GM19351 (cell line): Measurements from ENCODE around the gene RTRAF.
A peak's percentile ranks its signal among the peaks of the same experiment; 100 is the strongest.

Experiments
- ATAC-seq: cut with Tn5 transposase; IDR thresholded peaks from one replicate; pipeline ENCODE4 v1.9.1; 2021; ENCODE audit warnings: mild to moderate bottlenecking, moderate library complexity; ENCODE audit not compliant: unreplicated experiment

The RTRAF gene

GRCh38 chr14:52020161-52020714, 30.9 kb downstream of the RTRAF start:
- no peak for ATAC-seq

DNA sequence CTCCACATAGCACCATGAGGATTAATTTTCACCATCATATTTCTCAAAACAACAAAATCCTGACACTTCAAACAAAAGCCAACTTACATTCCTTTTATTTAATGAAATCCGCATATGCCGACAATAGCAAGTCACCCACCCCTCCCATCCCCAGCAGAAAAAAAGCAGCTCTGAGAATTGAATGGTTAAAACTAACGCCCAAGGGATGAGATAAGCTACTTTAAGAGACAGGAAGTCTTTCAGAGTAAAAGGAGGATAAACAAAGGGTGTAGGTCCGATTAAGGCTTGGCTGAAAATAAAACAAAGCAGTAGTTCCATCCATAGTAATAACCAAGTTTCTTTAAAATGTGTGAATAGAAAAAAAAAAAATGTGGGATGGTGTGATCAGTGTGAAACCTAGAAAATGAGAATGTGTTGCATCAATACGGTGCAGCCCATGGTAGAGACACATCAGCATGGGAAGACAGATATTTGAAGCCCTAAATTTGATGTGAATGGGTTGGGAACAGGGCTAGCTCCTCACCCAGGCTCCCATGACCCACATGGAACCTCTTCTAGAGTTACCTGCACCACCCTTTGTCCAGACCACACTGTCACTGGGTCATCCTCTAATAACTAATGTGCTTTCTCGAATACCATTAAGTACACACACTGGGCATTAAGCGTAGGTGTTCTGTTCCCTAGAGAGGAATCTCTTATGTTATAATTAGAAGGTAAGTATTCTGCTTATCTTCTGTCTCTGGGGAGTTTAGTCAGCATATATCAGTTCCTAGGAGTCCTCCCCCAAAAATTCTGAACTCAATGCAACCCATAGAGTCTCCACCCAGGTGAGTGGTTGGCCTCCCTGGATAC, 31.7 kb downstream of the RTRAF start:
- ATAC-seq: no peak

DNA sequence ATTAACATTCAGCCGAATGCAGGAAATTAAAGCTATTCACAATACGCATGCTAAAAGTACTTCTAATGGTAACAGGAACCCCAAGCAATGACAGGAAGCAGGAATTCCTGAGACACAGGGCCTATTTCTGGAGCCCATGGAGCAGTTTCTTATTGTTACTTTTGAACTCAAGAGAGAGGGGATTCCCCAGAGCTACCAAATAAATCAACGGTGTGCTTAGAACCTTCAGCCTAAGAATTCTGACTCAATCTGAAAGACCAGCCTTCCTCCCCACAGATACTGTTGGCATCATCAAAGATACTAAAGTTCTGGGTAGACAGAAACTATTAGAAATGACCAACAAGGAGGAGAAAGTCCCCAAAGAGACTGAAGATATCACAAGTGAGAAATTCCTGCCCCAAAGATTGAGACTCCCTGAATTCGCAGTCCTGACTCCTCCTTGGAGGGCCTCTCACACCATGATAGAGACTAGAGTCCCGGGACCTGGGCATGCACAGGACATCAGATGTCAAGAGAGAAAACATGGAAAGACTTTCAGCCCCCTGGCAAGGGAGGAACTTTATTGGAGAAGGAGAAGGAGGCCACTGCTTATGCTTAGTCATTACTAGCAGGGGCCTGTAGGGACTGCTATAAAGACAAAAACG, 32.7 kb downstream of the RTRAF start:
- ATAC-seq: peak; percentile 88

DNA sequence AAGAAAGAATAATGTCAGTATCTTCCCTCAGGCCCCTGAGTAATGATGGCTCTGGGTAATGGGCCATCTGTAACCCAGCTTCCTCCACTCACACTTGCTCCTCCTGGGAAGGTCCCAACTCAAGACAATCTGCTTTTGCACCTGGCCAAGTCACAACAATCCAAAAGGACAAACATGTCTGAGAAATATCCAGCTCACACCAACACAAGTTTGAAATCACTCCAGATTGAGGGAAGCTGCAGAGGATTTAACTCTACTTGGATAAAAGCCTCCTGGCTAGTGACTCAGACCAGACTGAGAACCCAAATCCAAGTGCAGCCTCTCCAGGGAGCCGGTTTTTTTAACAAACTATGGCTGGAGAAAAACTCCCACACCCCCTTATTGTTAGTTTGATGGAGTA, 34.2 kb downstream of the RTRAF start:
- no peak for ATAC-seq

- no peak for ATAC-seq
These were observed 36.0 kb downstream of the RTRAF start for GRCh38 chr14:52025310-52025709.

DNA sequence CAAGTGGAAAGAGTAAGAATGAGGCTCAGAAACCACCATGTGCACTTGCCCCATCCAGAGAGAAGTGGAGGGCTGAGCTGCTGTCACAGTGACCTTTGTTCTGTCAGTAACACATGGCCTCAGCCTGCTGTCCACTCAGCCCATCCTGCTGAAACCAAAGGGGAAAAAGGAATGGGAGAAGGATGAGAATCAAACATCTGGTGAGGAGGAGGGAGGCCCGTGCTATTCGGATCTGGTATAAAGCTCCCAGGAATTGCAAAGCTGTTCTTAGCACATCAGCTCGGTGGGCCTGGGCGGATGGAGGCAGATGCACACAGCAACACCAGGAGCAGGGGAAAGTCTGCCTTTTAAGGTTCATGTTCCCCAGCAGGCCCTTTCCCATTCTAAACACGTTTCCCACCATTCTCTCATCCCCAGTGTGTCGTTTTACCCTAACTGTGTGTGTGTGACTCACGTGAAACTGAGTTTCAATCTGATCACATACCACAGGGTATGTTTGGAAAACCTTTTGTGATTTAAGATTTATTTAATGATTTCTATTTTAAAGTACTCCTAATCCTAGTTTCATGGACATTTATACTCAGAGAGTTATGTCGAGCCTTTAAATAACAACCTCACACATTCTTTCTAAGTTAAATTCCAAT, 36.8 kb downstream of the RTRAF start:
- no peak for ATAC-seq

GRCh38 chr14:52026901-52027300, 37.6 kb downstream of the RTRAF start:
- no peak for ATAC-seq

DNA sequence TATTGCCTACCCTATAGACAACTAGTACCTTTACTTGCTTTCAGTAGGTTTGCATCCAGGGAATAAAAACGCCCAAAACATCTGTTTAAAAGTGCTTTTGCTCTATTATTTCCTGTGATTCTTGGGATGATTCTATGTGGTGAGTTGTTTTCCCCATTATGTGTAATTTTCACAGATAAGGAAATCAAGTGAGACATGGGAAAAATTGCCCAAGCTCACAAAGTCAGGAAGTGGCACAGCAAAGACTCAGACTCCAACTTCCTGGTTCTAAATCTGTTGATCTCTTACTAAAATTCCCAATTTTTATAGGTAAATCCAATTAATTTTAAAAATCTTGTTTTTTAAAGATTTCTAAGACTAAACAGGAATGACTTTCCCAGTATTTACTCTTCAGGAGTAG, 40.5 kb downstream of the RTRAF start:
- no peak for ATAC-seq

DNA sequence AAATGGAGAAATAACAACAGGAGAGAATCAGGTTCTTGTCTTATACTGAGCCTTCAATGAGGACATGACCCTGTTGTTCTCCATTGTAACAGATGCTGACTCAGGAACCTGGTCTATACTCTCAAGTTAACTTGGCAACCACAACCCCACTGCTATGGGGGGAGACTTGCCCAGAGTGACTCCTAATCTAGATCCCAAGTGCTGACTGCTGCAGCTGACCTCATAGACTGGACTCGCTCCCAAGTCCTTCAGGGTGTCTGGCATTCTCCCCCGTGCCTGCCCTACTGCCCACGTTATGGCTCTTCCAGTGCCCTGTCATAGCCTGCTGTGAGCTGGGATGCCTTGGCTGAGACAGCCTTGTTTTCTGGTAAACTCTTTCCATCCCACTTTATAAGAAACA, 42.4 kb downstream of the RTRAF start:
- ATAC-seq: no peak

DNA sequence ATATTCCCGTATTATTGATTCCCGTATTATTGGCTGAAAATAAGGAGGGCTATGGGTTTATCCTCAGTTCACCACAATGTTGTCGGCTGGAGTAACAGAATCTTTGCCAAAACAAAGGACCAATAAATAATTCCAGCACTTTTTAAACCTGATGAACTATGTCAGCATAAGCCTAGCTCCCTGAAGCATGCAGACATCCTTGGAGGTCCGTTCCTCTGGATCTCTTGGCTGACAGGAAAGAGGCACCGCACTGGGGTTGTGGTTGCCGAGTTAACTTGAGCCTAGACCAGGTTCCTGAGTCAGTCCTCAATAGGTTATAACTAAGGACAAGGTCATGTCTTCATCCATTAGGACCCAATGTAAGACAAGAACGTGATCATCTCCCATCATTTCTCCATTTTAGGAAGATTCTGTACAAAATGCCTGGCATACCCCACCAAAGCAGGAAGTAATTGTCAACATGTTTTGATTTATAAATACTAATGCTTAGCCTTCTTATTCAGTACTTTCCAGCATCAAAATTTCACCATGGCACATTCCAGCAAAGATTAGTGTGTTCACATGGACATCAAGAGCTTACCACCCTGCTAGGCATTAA, 43.0 kb downstream of the RTRAF start:
- ATAC-seq: no peak

DNA sequence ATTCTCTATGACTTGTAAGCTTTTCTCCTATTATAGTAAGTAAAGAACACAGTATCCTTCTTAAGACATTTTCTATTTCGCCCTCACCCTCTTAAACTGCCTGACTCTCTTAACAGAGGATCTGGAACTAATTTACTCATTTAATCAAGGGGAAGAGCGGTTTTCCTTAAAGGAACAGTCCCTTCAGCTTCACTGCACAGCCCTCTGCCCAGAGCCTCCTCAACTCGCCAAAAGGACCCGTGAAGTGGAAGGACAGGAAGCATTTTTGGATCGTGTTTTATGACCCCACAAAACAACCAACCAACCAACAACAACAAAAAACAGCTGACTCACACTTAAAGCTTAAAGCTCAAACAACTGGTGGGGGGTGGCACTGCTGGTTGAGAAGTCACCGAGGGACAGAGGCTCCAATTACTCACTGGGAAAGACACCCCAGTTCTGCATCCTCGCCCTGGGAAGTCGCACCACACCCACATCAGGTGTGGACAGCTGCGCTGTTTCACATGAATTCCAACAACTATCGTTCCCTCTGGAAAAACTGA, 43.8 kb downstream of the RTRAF start:
- ATAC-seq: no peak

GRCh38 chr14:52039124-52039815, 49.9 kb downstream of the RTRAF start:
- ATAC-seq: no peak

DNA sequence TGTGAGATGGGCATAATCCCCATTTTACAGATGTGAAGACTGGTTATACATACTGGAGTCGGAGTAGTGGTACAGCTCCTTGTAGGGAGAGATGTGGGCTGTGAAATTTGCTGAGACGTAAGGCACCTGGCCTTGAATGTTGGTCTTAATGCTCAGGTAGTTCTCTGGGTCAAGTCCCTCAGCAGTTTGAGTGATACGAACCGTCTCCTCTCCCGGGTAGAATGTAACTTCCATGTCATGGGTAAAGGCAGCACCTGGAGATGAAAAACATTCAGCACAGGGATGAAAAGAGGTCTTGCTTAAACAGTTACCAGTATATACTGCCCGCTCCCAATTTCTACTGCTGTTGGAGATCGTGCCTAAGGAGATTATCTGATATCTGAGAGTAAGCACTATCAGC, 51.3 kb downstream of the RTRAF start:
- no peak for ATAC-seq

DNA sequence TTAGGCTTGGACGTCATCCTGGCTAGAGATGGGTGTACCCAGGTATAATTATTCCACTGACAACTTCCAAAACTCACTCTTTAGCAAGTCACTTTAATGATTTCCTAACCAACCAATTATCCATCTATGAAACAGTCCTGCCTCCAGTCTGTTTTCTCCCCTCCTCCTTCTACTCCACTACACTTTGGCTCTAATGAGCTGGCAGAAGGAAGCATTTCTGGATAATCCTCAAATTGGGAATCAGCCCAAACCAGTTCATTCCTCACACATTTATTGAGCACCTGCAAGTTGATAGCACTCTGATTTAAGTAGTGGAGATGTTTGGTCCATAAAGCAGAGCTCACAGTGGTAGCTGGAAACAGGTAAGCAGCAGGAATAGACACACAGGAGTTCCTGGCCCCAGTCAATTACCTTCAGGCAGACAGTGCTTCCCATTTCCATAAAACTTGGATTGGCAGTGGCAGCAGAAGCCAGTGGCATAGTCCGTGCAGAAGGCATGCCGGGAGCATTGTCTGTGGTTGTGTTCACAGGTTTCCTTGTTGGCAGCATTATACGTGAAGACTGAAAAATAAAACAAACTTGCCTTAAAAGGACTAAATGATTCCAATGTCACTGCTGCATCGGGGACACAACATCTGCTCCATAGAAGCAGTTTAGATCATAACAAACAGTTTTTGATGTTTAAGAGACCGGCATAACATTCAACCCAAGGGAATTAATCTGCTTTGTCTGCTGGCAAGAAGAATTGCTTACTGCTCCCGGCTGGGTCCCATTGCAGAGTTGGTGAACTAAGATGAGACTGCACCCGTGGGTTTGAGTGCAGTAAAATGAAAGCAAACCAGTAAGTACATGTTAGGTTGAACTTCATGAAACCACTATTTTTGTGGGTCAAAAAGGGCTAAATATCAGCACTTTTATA, 53.3 kb downstream of the RTRAF start:
- no peak for ATAC-seq

- no peak for ATAC-seq
These were observed 54.3 kb downstream of the RTRAF start for GRCh38 chr14:52043690-52044089.

DNA sequence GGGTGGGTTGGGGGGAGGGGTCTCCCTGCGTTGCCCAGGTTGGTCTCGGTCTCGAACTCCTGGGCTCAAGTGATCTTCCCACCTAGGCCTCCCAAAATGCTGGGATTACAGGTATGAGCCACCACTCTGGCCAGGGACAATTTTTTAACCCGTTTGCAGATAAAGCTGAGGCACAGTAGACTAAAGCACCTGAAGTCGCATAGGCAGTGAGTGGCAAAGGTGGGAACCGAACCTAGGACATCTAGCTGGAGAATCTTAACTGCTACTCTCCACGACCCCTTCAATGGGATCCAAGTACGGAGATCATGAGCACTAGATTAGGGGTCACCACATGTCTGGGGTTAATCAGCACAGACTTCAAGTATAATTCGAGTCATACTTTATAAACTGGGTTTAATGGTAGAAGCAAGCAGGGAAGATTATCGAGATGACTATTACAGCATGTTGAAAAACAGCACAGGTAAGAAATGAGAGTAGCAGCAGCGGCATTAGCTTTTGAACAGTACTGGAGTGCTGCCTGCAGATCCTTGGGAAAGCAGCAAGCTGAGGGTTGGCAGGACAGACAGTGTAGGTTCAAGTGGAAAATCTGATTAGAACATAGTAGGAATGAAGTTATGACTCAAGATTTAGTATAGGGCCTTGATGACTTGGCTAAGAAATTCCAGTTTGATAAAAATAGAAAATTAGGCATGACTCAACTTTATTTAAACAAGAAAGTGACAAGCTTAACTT, 55.6 kb downstream of the RTRAF start:
- no peak for ATAC-seq

- ATAC-seq: no peak
These were observed 57.1 kb downstream of the RTRAF start for GRCh38 chr14:52046376-52046917.

DNA sequence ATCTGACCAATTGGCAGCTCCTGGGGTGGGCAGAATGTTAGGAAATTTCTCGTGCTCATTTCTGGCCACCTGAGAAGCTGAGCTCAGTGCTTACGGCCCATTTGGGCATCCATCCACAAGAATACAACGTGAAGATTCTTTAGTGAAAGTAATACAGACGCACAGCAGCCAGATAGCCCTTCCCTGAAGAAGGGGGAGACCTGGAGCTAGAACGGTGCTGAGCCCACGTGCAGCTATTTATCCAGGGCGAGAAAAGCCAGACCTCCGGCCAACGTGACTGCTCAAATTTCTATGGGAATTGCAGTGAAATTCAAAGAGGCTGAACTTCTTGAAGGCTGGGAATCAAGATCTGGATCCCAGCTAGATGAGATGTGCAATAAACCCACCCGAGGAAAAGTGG, 58.8 kb downstream of the RTRAF start:
- no peak for ATAC-seq
